ENCODE data around the gene MRM2.

DNA sequence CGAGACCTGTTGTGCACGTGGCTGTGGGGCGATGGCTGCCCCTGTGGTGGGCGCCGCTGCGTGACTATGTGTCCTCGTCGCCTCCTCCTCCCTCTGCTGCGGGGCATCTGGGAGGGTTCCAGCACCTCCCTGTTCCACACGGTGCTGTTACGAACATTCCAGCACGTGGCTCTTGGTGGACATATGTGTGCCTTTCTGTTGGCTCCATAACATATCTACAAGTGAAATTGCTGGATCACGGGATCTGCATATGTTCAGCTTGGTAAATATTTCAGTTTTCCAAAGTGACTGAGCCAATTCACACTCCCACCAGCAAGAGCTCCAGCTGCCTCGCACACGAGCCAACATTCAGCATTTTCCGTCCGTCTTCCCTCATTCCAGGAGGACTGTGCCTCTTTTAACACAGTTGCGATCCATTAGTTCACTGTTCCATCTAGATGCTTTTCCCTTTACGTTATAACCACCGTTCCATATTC lies 47.1 kb upstream of the MRM2 start:
- TF ChIP-seq CTCF (IDR thresholded peaks at IDR 0.05; ENCODE audit: low read length) = no peak
- TF ChIP-seq EZH2phosphoT487 (IDR thresholded peaks at IDR 0.05; ENCODE audit: low read length) = no peak
- TF ChIP-seq EZH2 (optimal IDR thresholded peaks at IDR 0.05; ENCODE audit: low read depth, low read length) = no peak
